NCI-H345 treated with DMSO at 0.1 percent for 48 hours (cell line): Measurements from ENCODE around the gene RUNX1.

Experiments used
- DNase-seq: peaks from one replicate; lab custom pipeline; 2025; ENCODE audit not compliant: unreplicated experiment; lab: John Stamatoyannopoulos, UW

The RUNX1 gene

GRCh38 chr21:35037384-35037765, 11.7 kb downstream of the RUNX1 start:
- no peak for DNase-seq

GRCh38 chr21:35036465-35037383, 12.4 kb downstream of the RUNX1 start:
- DNase-seq: no peak

- DNase-seq: no peak
Observed at GRCh38 chr21:35035581-35035980, 13.5 kb downstream of the RUNX1 start.

DNA sequence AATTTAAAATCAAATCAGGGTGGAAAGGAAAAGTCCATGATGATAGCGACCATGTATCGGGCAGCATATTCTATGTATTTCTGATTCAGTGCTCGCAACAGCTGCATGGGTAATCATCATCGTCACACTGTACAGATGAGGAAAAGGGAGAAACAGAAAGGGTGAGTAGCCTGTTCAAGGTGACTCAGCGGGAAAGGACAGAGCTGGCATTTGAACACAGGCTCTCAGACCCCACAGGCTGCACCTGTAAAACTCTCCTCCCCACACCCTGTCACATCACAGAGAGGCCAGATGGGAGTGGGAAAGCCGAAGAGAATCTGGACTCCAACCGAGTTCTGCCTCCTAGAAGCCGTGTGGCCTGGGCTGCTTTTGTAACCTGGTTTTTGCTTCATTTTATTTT, 14.0 kb downstream of the RUNX1 start:
- DNase-seq: no peak

GRCh38 chr21:35034203-35034926, 14.7 kb downstream of the RUNX1 start:
- no peak for DNase-seq

GRCh38 chr21:35032474-35033263, 16.4 kb downstream of the RUNX1 start:
- DNase-seq: no peak

- no peak for DNase-seq
Observed at GRCh38 chr21:35028451-35028978, 20.6 kb downstream of the RUNX1 start.

GRCh38 chr21:35027563-35028450, 21.3 kb downstream of the RUNX1 start:
- no peak for DNase-seq

DNA sequence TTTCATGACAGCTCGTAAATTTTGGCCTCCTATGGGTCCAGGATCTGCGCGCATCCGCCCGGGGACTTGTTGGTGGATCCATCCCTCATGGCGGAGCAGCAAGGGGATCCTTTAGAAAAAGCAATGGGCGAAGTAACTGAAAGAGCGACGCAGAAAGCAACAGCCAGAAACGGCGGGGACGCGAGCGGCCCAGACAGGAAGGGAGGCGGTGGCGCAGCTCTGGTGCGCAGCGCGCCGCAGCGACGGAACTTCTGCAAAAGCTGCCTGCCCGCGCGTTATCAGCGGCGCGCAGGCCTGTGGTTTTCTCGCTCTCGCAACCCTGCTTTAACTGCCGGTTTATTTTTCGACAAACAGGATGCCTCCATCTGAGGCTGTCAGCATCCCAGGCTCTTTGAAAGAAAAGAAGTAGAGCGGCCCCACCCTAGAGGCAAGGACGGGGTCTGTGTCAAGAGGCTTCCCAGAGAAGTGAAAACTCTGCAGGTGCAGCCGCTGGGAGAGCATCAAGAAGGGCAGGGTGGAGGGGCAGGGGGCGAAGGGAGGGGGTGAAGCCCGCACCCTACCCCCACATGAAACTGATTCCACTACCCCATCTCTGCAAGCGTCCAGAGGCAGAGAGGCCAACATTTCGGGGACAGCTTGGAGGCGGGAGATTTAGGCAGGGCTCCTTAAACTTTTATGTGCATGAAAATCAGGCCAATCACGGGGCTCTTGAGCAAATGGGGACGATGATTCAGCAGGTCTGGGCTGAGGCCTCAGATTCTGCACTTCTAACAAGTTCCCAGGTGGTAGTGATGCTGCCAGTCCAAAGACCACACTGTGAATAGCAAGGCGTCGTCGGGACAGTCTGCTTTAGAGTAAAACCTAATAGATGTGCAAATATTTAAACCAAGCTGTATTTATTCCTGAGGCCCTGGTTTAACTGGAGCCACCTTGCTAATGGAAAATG, 22.2 kb downstream of the RUNX1 start:
- no peak for DNase-seq

DNA sequence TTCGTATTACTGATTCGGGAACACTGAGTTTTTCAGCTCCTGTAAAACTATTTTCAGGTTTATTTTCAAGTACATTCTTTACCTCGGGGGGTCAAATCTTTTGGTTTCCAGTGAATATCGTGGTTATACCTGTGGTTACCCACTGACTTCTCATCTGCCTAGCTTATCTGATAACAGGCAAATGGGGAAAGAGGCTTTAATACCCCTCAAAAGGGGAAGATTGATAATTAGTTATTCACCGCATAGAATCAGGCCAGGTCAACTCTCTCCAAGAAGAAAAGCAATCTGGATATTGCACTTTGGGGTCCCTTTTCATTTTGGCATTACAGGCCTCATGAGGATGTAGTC, 23.0 kb downstream of the RUNX1 start:
- no peak for DNase-seq

DNA sequence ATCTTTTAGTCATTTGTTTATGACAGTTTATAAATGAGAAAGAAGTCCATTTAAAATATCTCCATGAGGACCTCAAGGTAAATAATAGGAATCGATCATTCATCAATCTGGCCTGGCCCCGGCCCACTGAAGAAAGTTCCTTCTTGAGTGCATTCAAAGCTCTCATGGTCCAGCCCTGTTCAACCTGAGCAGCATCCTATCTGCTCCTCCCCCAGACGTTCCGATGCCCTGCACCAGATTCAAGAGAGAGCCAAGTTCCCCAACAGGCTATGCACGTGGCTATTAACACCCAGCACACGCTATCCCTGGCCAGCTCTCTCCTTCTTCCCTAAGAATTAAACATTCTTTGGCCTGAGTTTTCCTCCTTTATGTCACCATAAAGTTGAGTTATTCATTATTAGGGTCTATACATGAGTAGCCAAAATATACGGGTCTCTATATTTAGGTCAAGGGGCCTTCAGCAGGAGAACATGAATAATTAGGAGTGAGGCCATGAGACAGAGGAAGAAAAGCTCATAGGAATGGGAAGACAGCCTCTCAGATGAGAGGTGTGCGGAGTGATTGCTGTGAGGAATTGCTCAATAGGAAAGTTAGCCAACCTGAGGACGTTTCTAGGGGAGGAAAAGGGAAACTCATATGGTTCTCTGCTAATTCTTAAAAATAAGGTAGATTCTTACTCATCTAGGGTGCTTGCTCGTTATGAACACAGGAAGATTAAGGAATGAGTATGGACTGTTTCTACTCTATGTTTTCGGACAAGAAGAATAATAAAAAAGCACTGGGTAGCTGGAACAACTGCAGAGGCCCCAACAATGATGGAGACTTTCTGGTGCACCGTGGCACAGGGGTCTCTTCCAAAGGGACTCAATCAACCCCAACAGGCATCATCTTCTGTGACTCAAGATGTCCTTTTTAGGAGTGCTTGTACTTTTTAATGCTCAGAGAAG, 23.6 kb downstream of the RUNX1 start:
- no peak for DNase-seq

- no peak for DNase-seq
Observed at GRCh38 chr21:35024513-35024912, 24.6 kb downstream of the RUNX1 start.

DNA sequence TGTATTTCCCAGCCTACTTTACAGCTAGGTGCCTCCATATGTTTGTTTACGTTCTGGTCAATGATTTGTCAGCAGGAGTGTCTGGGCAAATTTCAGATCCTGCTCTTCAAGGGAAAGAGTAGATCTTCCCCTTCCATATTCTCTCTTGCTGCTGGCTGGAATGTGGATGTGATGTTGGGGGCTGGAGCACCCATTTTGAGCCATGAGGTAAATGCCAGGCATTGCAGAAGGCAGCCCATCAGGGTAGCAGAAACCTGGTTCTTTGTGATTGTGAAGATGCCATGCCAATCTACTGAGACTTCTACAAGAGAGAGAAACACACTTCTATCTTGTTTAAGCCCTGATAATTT, 25.1 kb downstream of the RUNX1 start:
- DNase-seq: no peak

- no peak for DNase-seq
Observed at GRCh38 chr21:35023396-35024070, 25.6 kb downstream of the RUNX1 start.

DNA sequence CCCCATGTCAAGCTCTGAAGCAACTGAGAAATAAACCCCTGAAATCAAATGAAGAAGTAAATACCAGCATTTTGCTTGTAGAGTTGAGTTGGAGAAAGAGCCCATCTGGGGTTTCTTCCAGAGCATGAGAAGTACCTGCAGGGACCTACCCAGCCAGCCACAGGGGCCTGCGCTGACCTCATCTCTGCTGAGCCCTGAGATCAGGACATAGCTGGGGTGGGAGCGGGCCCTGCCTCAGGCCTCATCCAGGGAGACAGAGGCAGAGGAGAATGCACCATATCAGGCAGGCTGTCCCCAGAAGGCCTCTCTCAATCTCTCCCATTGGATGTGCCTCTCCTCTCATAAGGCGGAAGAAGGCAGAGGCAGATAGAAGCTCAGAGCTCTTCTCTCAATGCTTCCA, 27.6 kb downstream of the RUNX1 start:
- DNase-seq: no peak

GRCh38 chr21:35020902-35021301, 28.2 kb downstream of the RUNX1 start:
- no peak for DNase-seq

- no peak for DNase-seq
Observed at GRCh38 chr21:35020436-35020835, 28.7 kb downstream of the RUNX1 start.

GRCh38 chr21:35019631-35020032, 29.5 kb downstream of the RUNX1 start:
- DNase-seq: no peak
